GDM1 (cell line): Measurements from ENCODE around the gene C18orf63.

Experiments used
- DNase-seq: peaks from one replicate; lab custom pipeline; 2025; lab: John Stamatoyannopoulos, UW

Gene C18orf63

GRCh38 chr18:74377776-74378175, 62.1 kb downstream of the C18orf63 start:
- no peak for DNase-seq

GRCh38 chr18:74378179-74378682, 62.6 kb downstream of the C18orf63 start:
- no peak for DNase-seq

- no peak for DNase-seq
These were observed 65.3 kb downstream of the C18orf63 start for GRCh38 chr18:74380916-74381315.

- DNase-seq, result no peak
These were observed 66.1 kb downstream of the C18orf63 start for GRCh38 chr18:74381621-74382295.

- no peak for DNase-seq
These were observed 66.9 kb downstream of the C18orf63 start for GRCh38 chr18:74382481-74383017.

GRCh38 chr18:74387383-74387782, 71.7 kb downstream of the C18orf63 start:
- no peak for DNase-seq

GRCh38 chr18:74388227-74388626, 72.6 kb downstream of the C18orf63 start:
- DNase-seq, result no peak

GRCh38 chr18:74389171-74389927, 73.7 kb downstream of the C18orf63 start:
- no peak for DNase-seq

- no peak for DNase-seq
These were observed 74.4 kb downstream of the C18orf63 start for GRCh38 chr18:74389991-74390390.

- no peak for DNase-seq
These were observed 75.3 kb downstream of the C18orf63 start for GRCh38 chr18:74390900-74391299.

GRCh38 chr18:74392323-74392722, 76.7 kb downstream of the C18orf63 start:
- DNase-seq, result no peak

- DNase-seq, result no peak
These were observed 79.4 kb downstream of the C18orf63 start for GRCh38 chr18:74395006-74395405.

- no peak for DNase-seq
These were observed 80.1 kb downstream of the C18orf63 start for GRCh38 chr18:74395648-74396154.

- no peak for DNase-seq
These were observed 80.8 kb downstream of the C18orf63 start for GRCh38 chr18:74396171-74397169.

GRCh38 chr18:74397572-74397971, 81.9 kb downstream of the C18orf63 start:
- DNase-seq, result no peak

GRCh38 chr18:74399091-74399887, 83.7 kb downstream of the C18orf63 start:
- no peak for DNase-seq

GRCh38 chr18:74400813-74401212, 85.2 kb downstream of the C18orf63 start:
- no peak for DNase-seq

- no peak for DNase-seq
These were observed 87.3 kb downstream of the C18orf63 start for GRCh38 chr18:74402806-74403433.

- DNase-seq, result no peak
These were observed 92.2 kb downstream of the C18orf63 start for GRCh38 chr18:74407888-74408287.
